HG02571 (cell line): Measurements from ENCODE around the gene CREB5.
A peak's percentile ranks its signal among the peaks of the same experiment; 100 is the strongest.

Experiments
- ATAC-seq: cut with Tn5 transposase; IDR thresholded peaks from one replicate; pipeline ENCODE4 v1.9.1; 2021; ENCODE audit warnings: mild to moderate bottlenecking, moderate library complexity; ENCODE audit not compliant: unreplicated experiment

CREB5 gene

GRCh38 chr7:28507525-28508282 lies 95.4 kb downstream of the CREB5 start:
- no peak for ATAC-seq

- ATAC-seq: peak; percentile 91
Measured at GRCh38 chr7:28509251-28510025, 97.1 kb downstream of the CREB5 start.

GRCh38 chr7:28510026-28510369 lies 97.7 kb downstream of the CREB5 start:
- no peak for ATAC-seq

- ATAC-seq: no peak
Measured at GRCh38 chr7:28512668-28513440, 100.5 kb downstream of the CREB5 start.

GRCh38 chr7:28516390-28517172 lies 104.3 kb downstream of the CREB5 start:
- no peak for ATAC-seq

- no peak for ATAC-seq
Measured at GRCh38 chr7:28517206-28517605, 104.9 kb downstream of the CREB5 start.

- ATAC-seq: no peak
Measured at GRCh38 chr7:28517606-28518005, 105.3 kb downstream of the CREB5 start.

GRCh38 chr7:28520074-28521015 lies 108.0 kb downstream of the CREB5 start:
- no peak for ATAC-seq

GRCh38 chr7:28524978-28525377 lies 112.7 kb downstream of the CREB5 start:
- ATAC-seq: no peak

GRCh38 chr7:28528899-28529298 lies 116.6 kb downstream of the CREB5 start:
- no peak for ATAC-seq

GRCh38 chr7:28529755-28530154 lies 117.4 kb downstream of the CREB5 start:
- ATAC-seq: no peak

GRCh38 chr7:28530175-28530802 lies 118.0 kb downstream of the CREB5 start:
- no peak for ATAC-seq

GRCh38 chr7:28530803-28531175 lies 118.5 kb downstream of the CREB5 start:
- ATAC-seq: no peak

- ATAC-seq: no peak
Measured at GRCh38 chr7:28531291-28531690, 119.0 kb downstream of the CREB5 start.

GRCh38 chr7:28532181-28532580 lies 119.9 kb downstream of the CREB5 start:
- no peak for ATAC-seq

- ATAC-seq: no peak
Measured at GRCh38 chr7:28533267-28533666, 120.9 kb downstream of the CREB5 start.

- no peak for ATAC-seq
Measured at GRCh38 chr7:28533731-28534531, 121.6 kb downstream of the CREB5 start.

- no peak for ATAC-seq
Measured at GRCh38 chr7:28536259-28536658, 123.9 kb downstream of the CREB5 start.
